Keratinocyte (primary cell): ENCODE measurements around the gene EFCAB10. TPM values are rescaled to one million over a fixed set of nuclear protein-coding genes. Genes with fewer than 3 reads are reported as not detected.
"Not testable (repeated sequence)": the region's sequence is repeated elsewhere in the genome, so short reads cannot be mapped to it uniquely, and the experiment has no call there.

ENCODE experiments used
- DNase-seq: peaks from one replicate; pipeline ENCODE4 v3.0.0-alpha.2; 2011; ENCODE audit warnings: low read depth, missing footprints, low spot score
- FAIRE-seq: peaks from 2 replicates; lab custom pipeline; 2011; peaks lifted over from hg19 to GRCh38; lab: Jason Lieb, UNC
- H2AFZ ChIP-seq: 2 replicates; pipeline ENCODE4 v1.6.0; 2012; ENCODE audit warnings: low read length, control low read depth, inconsistent platforms; ENCODE audit not compliant: control insufficient read depth
- H3K27ac ChIP-seq: 2 replicates; pipeline ENCODE4 v1.5.1; 2011; ENCODE audit warnings: low read length; ENCODE audit not compliant: control insufficient read depth, insufficient read depth
- H3K27me3 ChIP-seq: 3 replicates; pipeline ENCODE4 v1.6.0; 2011; ENCODE audit warnings: low read length; ENCODE audit not compliant: control insufficient read depth, insufficient read depth; ENCODE audit errors: extremely low read depth
- H3K36me3 ChIP-seq, 2 experiments: 2 replicates in 1 of 2; 3 replicates in 1 of 2; pipeline ENCODE4 v1.5.1; 2011; ENCODE audit warnings: low read length in 2 of 2, mild to moderate bottlenecking in 1 of 2; ENCODE audit not compliant: control insufficient read depth in 2 of 2, insufficient read depth in 2 of 2; ENCODE audit errors: extremely low read depth in 1 of 2
- H3K4me1 ChIP-seq: 3 replicates; pipeline ENCODE4 v1.5.1; 2011; ENCODE audit warnings: low read length; ENCODE audit not compliant: control insufficient read depth, insufficient read depth; ENCODE audit errors: extremely low read depth
- H3K4me2 ChIP-seq: 3 replicates; pipeline ENCODE4 v1.6.0; 2011; ENCODE audit warnings: low read depth, low read length; ENCODE audit not compliant: control insufficient read depth, insufficient read depth; ENCODE audit errors: extremely low read depth
- H3K4me3 ChIP-seq, 3 experiments: fragments of 200-600 bp in 1 of 3; sonication (generic) in 1 of 3; 2 replicates in 2 of 3; 3 replicates in 1 of 3; pipeline ENCODE4 v1.5.1; 2011 to 2016; ENCODE audit warnings: low read length in 3 of 3, mild to moderate bottlenecking in 3 of 3, control low read depth in 2 of 3, inconsistent platforms in 1 of 3, low read depth in 1 of 3, mixed read lengths in 1 of 3, mixed run types in 1 of 3, moderate library complexity in 1 of 3; ENCODE audit not compliant: control insufficient read depth in 2 of 3, insufficient read depth in 2 of 3; ENCODE audit errors: extremely low read depth in 1 of 3
- H3K79me2 ChIP-seq: 2 replicates; pipeline ENCODE4 v1.6.0; 2012; ENCODE audit warnings: low read length; ENCODE audit not compliant: control insufficient read depth, insufficient read depth
- H3K9ac ChIP-seq: 3 replicates; pipeline ENCODE4 v1.6.0; 2011; ENCODE audit warnings: low read length; ENCODE audit not compliant: control insufficient read depth, insufficient read depth; ENCODE audit errors: extremely low read depth
- H3K9me1 ChIP-seq: 3 replicates; pipeline ENCODE4 v1.6.0; 2011; ENCODE audit warnings: low read length; ENCODE audit not compliant: control insufficient read depth, insufficient read depth; ENCODE audit errors: extremely low read depth
- H3K9me3 ChIP-seq: 2 replicates; pipeline ENCODE4 v1.5.1; 2012; ENCODE audit warnings: low read depth, low read length; ENCODE audit not compliant: control insufficient read depth
- H4K20me1 ChIP-seq: 3 replicates; pipeline ENCODE4 v1.6.0; 2011; ENCODE audit warnings: low read length; ENCODE audit not compliant: control insufficient read depth, insufficient read depth; ENCODE audit errors: extremely low read depth
- EZH2 ChIP-seq: IDR thresholded peaks from one replicate; pipeline ENCODE4 v1.6.1; 2012; ENCODE audit warnings: inconsistent platforms, mild to moderate bottlenecking, low read length, moderate library complexity
- dilution Hi-C: fragments of 300-500 bp; cut with MboI; formaldehyde crosslinking; loops from one replicate; pipeline ENCODE4 v1.7.0; 2020; ENCODE audit warnings: low sequenced_read_pairs; ENCODE audit not compliant: extremely low pct_ligation_motif_present
- polyA plus RNA-seq, 5 experiments: library from polyadenylated mRNA; depleted of rRNA in 3 of 5; stranded (reverse) in 3 of 5; stranded (forward) in 1 of 5; unstranded in 1 of 5; fragments of >200 nt; gene quantifications; 1 replicate in 1 of 5; 2 replicates in 3 of 5; 3 replicates in 1 of 5; pipeline versions ENCODE4 v1.2.1 to v1.2.3, GENCODE V29; 2011 to 2012; ENCODE audit warnings: missing spikeins in 2 of 5, low read depth in 1 of 5, low replicate concordance in 1 of 5
- TF ChIP-seq, protein P1 (sequence below), 3 experiments: IDR thresholded peaks in 1 of 3; conservative IDR thresholded peaks in 1 of 3; optimal IDR thresholded peaks in 1 of 3; 2 replicates in 2 of 3; 3 replicates in 1 of 3; pipeline versions ENCODE3 to v1.5.1; 2011; ENCODE audit warnings: low read length in 3 of 3, mild to moderate bottlenecking in 3 of 3, moderate library complexity in 2 of 3, control low read depth in 1 of 3, inconsistent platforms in 1 of 3; ENCODE audit not compliant: insufficient read depth in 2 of 3; ENCODE audit errors: extremely low read depth in 1 of 3

EFCAB10 gene
- polyA plus RNA-seq, 1 donor (not counting 4 experiments of a cell fraction or from before 2014, with no cell fraction given) = not detected

DNA sequence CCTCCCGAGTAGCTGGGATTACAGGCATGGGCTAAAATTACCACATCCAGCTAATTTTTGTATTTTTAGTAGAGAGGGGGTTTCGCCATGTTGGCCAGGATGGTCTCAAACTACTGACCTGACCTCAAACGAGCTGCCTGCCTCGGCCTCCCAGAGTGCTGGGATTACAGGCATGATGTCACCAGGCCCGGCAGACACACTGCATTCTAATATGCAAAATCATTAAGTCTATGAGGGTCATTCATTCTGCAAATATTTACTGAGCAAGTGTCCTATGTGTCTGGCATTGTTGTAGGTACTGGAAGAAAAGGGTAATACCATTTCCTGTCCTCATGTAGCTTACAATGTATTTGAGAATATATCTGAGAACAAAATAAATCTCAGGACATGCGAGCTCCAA is 61.9 kb downstream of the EFCAB10 start:
- Histone ChIP-seq H3K4me3 (no peak overlapping the region), H3K79me2 (peaks cover 61% of the 10 kb centered on the region), H3K4me1 (peaks cover 10% of the 10 kb centered on the region), H3K27ac (no peak overlapping the region), H3K27me3 (no peaks in the 10 kb centered on the region), H3K4me2 (no peak overlapping the region), H3K36me3 (peaks cover 1 to 8% of the 10 kb centered on the region in 2 experiments), H3K9me3 (no peaks in the 10 kb centered on the region), H2AFZ (no peak overlapping the region), H4K20me1 (no peaks in the 10 kb centered on the region), H3K9ac (no peak overlapping the region), H3K9me1 (no peaks in the 10 kb centered on the region)
- no peak for TF ChIP-seq EZH2
- TF ChIP-seq, protein P1, sequence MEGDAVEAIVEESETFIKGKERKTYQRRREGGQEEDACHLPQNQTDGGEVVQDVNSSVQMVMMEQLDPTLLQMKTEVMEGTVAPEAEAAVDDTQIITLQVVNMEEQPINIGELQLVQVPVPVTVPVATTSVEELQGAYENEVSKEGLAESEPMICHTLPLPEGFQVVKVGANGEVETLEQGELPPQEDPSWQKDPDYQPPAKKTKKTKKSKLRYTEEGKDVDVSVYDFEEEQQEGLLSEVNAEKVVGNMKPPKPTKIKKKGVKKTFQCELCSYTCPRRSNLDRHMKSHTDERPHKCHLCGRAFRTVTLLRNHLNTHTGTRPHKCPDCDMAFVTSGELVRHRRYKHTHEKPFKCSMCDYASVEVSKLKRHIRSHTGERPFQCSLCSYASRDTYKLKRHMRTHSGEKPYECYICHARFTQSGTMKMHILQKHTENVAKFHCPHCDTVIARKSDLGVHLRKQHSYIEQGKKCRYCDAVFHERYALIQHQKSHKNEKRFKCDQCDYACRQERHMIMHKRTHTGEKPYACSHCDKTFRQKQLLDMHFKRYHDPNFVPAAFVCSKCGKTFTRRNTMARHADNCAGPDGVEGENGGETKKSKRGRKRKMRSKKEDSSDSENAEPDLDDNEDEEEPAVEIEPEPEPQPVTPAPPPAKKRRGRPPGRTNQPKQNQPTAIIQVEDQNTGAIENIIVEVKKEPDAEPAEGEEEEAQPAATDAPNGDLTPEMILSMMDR (optimal IDR thresholded peaks at IDR 0.05 in 1 of 3, IDR thresholded peaks at IDR 0.05 in 1 of 3, conservative IDR thresholded peaks at IDR 0.05 in 1 of 3; ENCODE audit: extremely low read depth in 1 of 3, insufficient read depth in 2 of 3, low read length in 3 of 3) = no peak
- DNase-seq (no peak), FAIRE-seq (no peak)
- dilution Hi-C loops = no loop called here

DNA sequence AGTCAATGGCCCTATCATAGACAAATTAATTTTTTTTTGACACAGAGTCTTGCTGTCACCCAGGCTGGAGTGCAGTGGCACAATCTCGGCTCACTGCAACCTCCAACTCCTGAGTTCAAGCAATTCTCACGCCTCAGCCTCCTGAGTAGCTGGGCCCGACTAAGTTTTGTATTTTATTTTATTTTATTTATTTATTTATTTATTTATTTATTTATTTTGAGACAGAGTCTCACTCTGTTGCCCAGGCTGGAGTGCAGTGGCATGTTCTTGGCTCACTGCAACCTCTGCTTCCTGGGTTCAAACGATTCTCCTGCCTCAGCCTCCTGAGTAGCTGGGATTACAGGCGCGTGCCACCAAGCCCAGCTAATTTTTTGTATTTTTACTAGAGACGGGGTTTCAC is 65.7 kb downstream of the EFCAB10 start:
- FAIRE-seq, dilution Hi-C loops: not testable (repeated sequence)

More for the DNA sequence above, 65.7 kb downstream of the EFCAB10 start:
- H4K20me1 ChIP-seq, H3K4me1 ChIP-seq, H3K27me3 ChIP-seq, H3K9me3 ChIP-seq, H3K9me1 ChIP-seq, DNase-seq, H3K27ac ChIP-seq, H3K9ac ChIP-seq, H3K36me3 ChIP-seq, H3K4me3 ChIP-seq, H3K4me2 ChIP-seq, H2AFZ ChIP-seq: not testable (repeated sequence)
- peaks cover 76% of the 10 kb centered on the region for H3K79me2 ChIP-seq

Other genes with a start within 250 kb of the EFCAB10 start
- 26.6 to 40.2 TPM (median 32.7 TPM) in 3 replicates for gene SRPK2, start 192.6 kb downstream of the EFCAB10 start, polyA plus RNA-seq
- gene PUS7, start 59.2 kb downstream of the EFCAB10 start, polyA plus RNA-seq = 12.4 to 25.2 TPM (median 24.7 TPM) in 3 replicates
- 14.8 to 23.6 TPM (median 17.4 TPM) in 3 replicates for gene RINT1, start 49.3 kb downstream of the EFCAB10 start, polyA plus RNA-seq